GM23338 (cell line): ENCODE measurements around the gene ARHGEF10L. TPM values are rescaled to one million over a fixed set of nuclear protein-coding genes. Genes with fewer than 3 reads are reported as not detected.
A peak's percentile ranks its signal among the peaks of the same experiment; 100 is the strongest.

Experiments
- ATAC-seq: fragments of 200-7000 bp; cut with Tn5 transposase; 3 replicates; pipeline ENCODE4 v1.9.1; 2020
- DNase-seq: peaks from one replicate; pipeline ENCODE4 v3.0.0-alpha.2; 2015; ENCODE audit warnings: low spot score
- H2AFZ ChIP-seq: fragments of 200-600 bp; sonication (generic); 2 replicates; pipeline ENCODE4 v1.8.0; 2016; ENCODE audit warnings: antibody characterized with exemption, mild to moderate bottlenecking, moderate library complexity
- H3F3A ChIP-seq: fragments of 200-600 bp; sonication (generic); replicated peaks from 2 replicates; pipeline ENCODE4 v1.8.0; 2017; ENCODE audit warnings: antibody characterized with exemption, mixed run types, low read depth
- H3K27ac ChIP-seq: fragments of 200-600 bp; sonication (generic); 2 replicates; pipeline ENCODE4 v1.6.1; 2016; ENCODE audit warnings: low read depth
- H3K27me3 ChIP-seq: fragments of 200-600 bp; sonication (generic); 2 replicates; pipeline ENCODE4 v1.8.0; 2016; ENCODE audit warnings: mild to moderate bottlenecking, mixed run types, moderate library complexity; ENCODE audit not compliant: insufficient read depth
- H3K36me3 ChIP-seq: fragments of 200-600 bp; sonication (generic); 2 replicates; pipeline ENCODE4 v1.8.0; 2016; ENCODE audit warnings: mild to moderate bottlenecking; ENCODE audit not compliant: insufficient read depth
- H3K4me1 ChIP-seq: fragments of 200-600 bp; sonication (generic); 2 replicates; pipeline ENCODE4 v1.8.0; 2016; ENCODE audit warnings: mild to moderate bottlenecking, moderate library complexity; ENCODE audit not compliant: insufficient read depth
- H3K4me2 ChIP-seq: fragments of 200-600 bp; sonication (generic); 2 replicates; pipeline ENCODE4 v1.7.1; 2017; ENCODE audit warnings: mixed run types
- H3K4me3 ChIP-seq: fragments of 200-600 bp; sonication (generic); 2 replicates; pipeline ENCODE4 v1.6.1; 2016; ENCODE audit warnings: mixed run types
- H3K79me2 ChIP-seq: fragments of 200-600 bp; sonication (generic); replicated peaks from 2 replicates; pipeline ENCODE4 v1.8.0; 2017; ENCODE audit warnings: mild to moderate bottlenecking; ENCODE audit not compliant: insufficient read depth
- H3K9me2 ChIP-seq: fragments of 200-600 bp; sonication (generic); 2 replicates; pipeline ENCODE4 v1.8.0; 2017; ENCODE audit not compliant: insufficient read depth
- H4K20me1 ChIP-seq: fragments of 200-600 bp; sonication (generic); replicated peaks from 2 replicates; pipeline ENCODE4 v1.8.0; 2017; ENCODE audit warnings: mild to moderate bottlenecking; ENCODE audit not compliant: insufficient read depth
- H3K27ac Mint-ChIP-seq: 2 replicates; pipeline ENCODE4 v1.8.0; 2020; ENCODE audit warnings: inconsistent platforms, mild to moderate bottlenecking, moderate library complexity, mixed read lengths
- H3K27me3 Mint-ChIP-seq: 3 replicates; pipeline ENCODE4 v1.8.0; 2022; ENCODE audit warnings: low read depth, mild to moderate bottlenecking, moderate library complexity, mixed read lengths, inconsistent platforms; ENCODE audit not compliant: insufficient read depth, poor library complexity
- H3K36me3 Mint-ChIP-seq: 3 replicates; pipeline ENCODE4 v1.8.0; 2021; ENCODE audit warnings: low read depth, mild to moderate bottlenecking, inconsistent platforms, moderate library complexity, mixed read lengths
- H3K4me1 Mint-ChIP-seq: 3 replicates; pipeline ENCODE4 v1.8.0; 2020; ENCODE audit warnings: mild to moderate bottlenecking, inconsistent platforms, mixed read lengths
- H3K4me3 Mint-ChIP-seq: 3 replicates; pipeline ENCODE4 v1.8.0; 2021; ENCODE audit warnings: moderate library complexity, mild to moderate bottlenecking, inconsistent platforms, mixed read lengths
- H3K9me3 Mint-ChIP-seq: 3 replicates; pipeline ENCODE4 v1.8.0; 2020; ENCODE audit warnings: moderate library complexity, mild to moderate bottlenecking, inconsistent platforms, mixed read lengths
- CREB1 ChIP-seq: fragments of 250-450 bp; sonication (Bioruptor Pico); IDR thresholded peaks from 2 replicates; pipeline ENCODE4 v1.5.0; 2020; ENCODE audit warnings: low read depth, mild to moderate bottlenecking, moderate library complexity
- CTCF ChIP-seq, 2 experiments: fragments of 200-600 bp in 1 of 2; sonication (generic) in 1 of 2; conservative IDR thresholded peaks; 2 replicates each; pipeline versions ENCODE4 v1.5.1 to v1.6.1; 2016 to 2017; ENCODE audit warnings: antibody characterized with exemption in 2 of 2, low read depth in 2 of 2, mild to moderate bottlenecking in 2 of 2, moderate library complexity in 1 of 2
- ETS1 ChIP-seq: IDR thresholded peaks from 2 replicates; pipeline ENCODE4 v1.6.1; 2016; ENCODE audit warnings: antibody characterized with exemption
- EZH2phosphoT487 ChIP-seq: fragments of 200-600 bp; sonication (generic); IDR thresholded peaks from one replicate; pipeline ENCODE4 v1.8.1; 2018; ENCODE audit warnings: antibody characterized with exemption; ENCODE audit not compliant: unreplicated experiment
- JUNB ChIP-seq: IDR thresholded peaks from one replicate; pipeline ENCODE4 v1.6.1; 2016; ENCODE audit warnings: antibody characterized with exemption; ENCODE audit not compliant: unreplicated experiment
- ZNF462 ChIP-seq: fragments of 250-450 bp; sonication (Bioruptor Pico); IDR thresholded peaks from 2 replicates; pipeline ENCODE4 v1.5.0; 2020; ENCODE audit warnings: mild to moderate bottlenecking, moderate library complexity
- polyA plus RNA-seq: library from polyadenylated mRNA; unstranded; fragments of >200 nt; fragmentation: Nextera tagmentation; extraction: Ambion mirVana; gene quantifications from 2 replicates; pipeline ENCODE4 v1.2.1, GENCODE V29; 2016
- total RNA-seq: library from RNA; depleted of rRNA; stranded (reverse); fragments of >200 nt; shearing (Covaris generic); gene quantifications from 2 replicates; pipeline ENCODE4 v1.2.3, GENCODE V29; 2014

The ARHGEF10L gene
- total and polyA plus RNA-seq, 2 experiments from 2014 or later = 12.1 to 46.8 TPM

GRCh38 chr1:17658837-17659236 lies 119.3 kb downstream of the ARHGEF10L start:
- Histone ChIP-seq H4K20me1 (no peaks in the 10 kb centered on the region), H2AFZ (no peak overlapping the region), H3K27ac (no peak overlapping the region), H3F3A (no peaks in the 10 kb centered on the region), H3K4me3 (no peak overlapping the region), H3K27me3 (no peaks in the 10 kb centered on the region), H3K4me1 (no peaks in the 10 kb centered on the region), H3K9me2 (no peaks in the 10 kb centered on the region), H3K36me3 (0 out of 2 replicates have a peak, but pooled peaks cover 4% of the 10 kb centered on the region), H3K79me2 (no peaks in the 10 kb centered on the region), H3K4me2 (no peak overlapping the region)
- H3K27ac Mint-ChIP-seq = no peak overlapping the region
- ATAC-seq = no peak
- no peak for DNase-seq
- no peaks in the 10 kb centered on the region; the same call in 2 of the 3 replicates for H3K9me3 Mint-ChIP-seq
- no peak overlapping the region; the same call in 2 of the 3 replicates for H3K4me3 Mint-ChIP-seq
- TF ChIP-seq ETS1 (no peak), JUNB (no peak), EZH2phosphoT487 (no peak), CTCF (conservative IDR thresholded peaks at IDR 0.05; ENCODE audit: low read depth in 2 of 2) (no peak), CREB1 (CRISPR knock-in tag) (no peak)
- peaks cover 1% of the 10 kb centered on the region for H3K27me3 Mint-ChIP-seq
- H3K36me3 Mint-ChIP-seq = peaks cover 40% of the 10 kb centered on the region
- H3K4me1 Mint-ChIP-seq = no peaks in the 10 kb centered on the region; the same call in 2 of the 3 replicates

- Histone ChIP-seq H4K20me1 (no peaks in the 10 kb centered on the region), H3K4me1 (no peaks in the 10 kb centered on the region), H3K36me3 (no peaks in the 10 kb centered on the region), H3K4me3 (no peak overlapping the region), H3F3A (no peaks in the 10 kb centered on the region), H3K79me2 (no peaks in the 10 kb centered on the region), H3K9me2 (no peaks in the 10 kb centered on the region), H2AFZ (no peak overlapping the region), H3K4me2 (no peak overlapping the region), H3K27me3 (no peaks in the 10 kb centered on the region), H3K27ac (no peak overlapping the region)
- no peak overlapping the region; the same call in 1 of the 2 replicates for H3K27ac Mint-ChIP-seq
- TF ChIP-seq ZNF462 (CRISPR knock-in tag) (no peak), CTCF (conservative IDR thresholded peaks at IDR 0.05; ENCODE audit: low read depth in 2 of 2) (peak; percentile 91 to 97)
- peak; percentile 78 for DNase-seq
- peak; percentile 75 for ATAC-seq
- H3K4me1 Mint-ChIP-seq = peaks cover 8% of the 10 kb centered on the region; the same call in 2 of the 3 replicates
- no peak overlapping the region for H3K4me3 Mint-ChIP-seq
- no peaks in the 10 kb centered on the region for H3K27me3 Mint-ChIP-seq
- H3K9me3 Mint-ChIP-seq = no peaks in the 10 kb centered on the region; the same call in 2 of the 3 replicates
- peaks cover 56% of the 10 kb centered on the region for H3K36me3 Mint-ChIP-seq
These were observed 122.2 kb downstream of the ARHGEF10L start for GRCh38 chr1:17661546-17662157.
